IMR-90 (cell line): Measurements from ENCODE around the gene RPS27L. TPM values are rescaled to one million over a fixed set of nuclear protein-coding genes. Genes with fewer than 3 reads are reported as not detected.
A peak's percentile ranks its signal among the peaks of the same experiment; 100 is the strongest.

ENCODE experiments used
- ATAC-seq: fragments of 200-7000 bp; cut with Tn5 transposase; 2 replicates; pipeline ENCODE4 v1.9.1; 2020; ENCODE audit warnings: low read depth, mild to moderate bottlenecking, moderate library complexity
- BruUV-seq: library from RNA; stranded (reverse); fragments of 400-500 nt; replicated peaks from 2 replicates; lab custom pipeline; 2021; lab: Mats Ljungman, UMichigan
- CTCF ChIA-PET: fragments of 300-600 bp; formaldehyde crosslinking; extraction: SDS; loops from one replicate; lab custom pipeline; 2021; ENCODE audit warnings: antibody characterized with exemption; lab: Yijun Ruan, JAX
- POLR2A ChIA-PET: fragments of 300-600 bp; sonication (Branson Sonifier 250); formaldehyde crosslinking; loops from one replicate; lab custom pipeline; 2022; ENCODE audit warnings: antibody characterized with exemption; ENCODE audit not compliant: unreplicated experiment; lab: Charles Lee
- DNase-seq: peaks from one replicate; pipeline ENCODE4 v3.0.0; 2013
- H2AFZ ChIP-seq: replicated peaks from 2 replicates; pipeline ENCODE3; 2013; ENCODE audit warnings: low read length, mild to moderate bottlenecking; ENCODE audit not compliant: poor library complexity
- H2AK5ac ChIP-seq: 2 replicates; pipeline ENCODE4 v1.6.1; 2013; ENCODE audit warnings: low read depth, low read length, inconsistent platforms
- H2AK9ac ChIP-seq: replicated peaks from 2 replicates; pipeline ENCODE3; 2013; ENCODE audit warnings: mild to moderate bottlenecking, low read depth, low read length, moderate library complexity; ENCODE audit not compliant: poor library complexity
- H2BK120ac ChIP-seq: 2 replicates; pipeline ENCODE4 v1.6.1; 2013; ENCODE audit warnings: low read depth, low read length, inconsistent platforms
- H2BK15ac ChIP-seq: 3 replicates; pipeline ENCODE4 v1.6.1; 2013; ENCODE audit warnings: low read depth, low read length, inconsistent platforms
- H2BK20ac ChIP-seq: 2 replicates; pipeline ENCODE4 v1.6.1; 2013; ENCODE audit warnings: low read depth, mild to moderate bottlenecking, inconsistent platforms, low read length, moderate library complexity
- H2BK5ac ChIP-seq: 2 replicates; pipeline ENCODE4 v1.6.1; 2013; ENCODE audit warnings: mild to moderate bottlenecking, low read depth, low read length, inconsistent platforms; ENCODE audit not compliant: poor library complexity, severe bottlenecking
- H3K14ac ChIP-seq: replicated peaks from 2 replicates; pipeline ENCODE4 v1.6.1; 2013; ENCODE audit warnings: low read depth, low read length, inconsistent platforms
- H3K18ac ChIP-seq: 2 replicates; pipeline ENCODE4 v1.6.1; 2013; ENCODE audit warnings: low read depth, low read length, control low read depth
- H3K23ac ChIP-seq: 2 replicates; pipeline ENCODE4 v1.6.1; 2013; ENCODE audit warnings: low read depth, low read length, inconsistent platforms
- H3K27ac ChIP-seq: 2 replicates; pipeline ENCODE4 v1.5.1; 2013; ENCODE audit warnings: mild to moderate bottlenecking, control low read depth, low read length; ENCODE audit not compliant: insufficient read depth
- H3K27me3 ChIP-seq: 2 replicates; pipeline ENCODE4 v1.6.1; 2013; ENCODE audit warnings: low read length; ENCODE audit not compliant: control insufficient read depth, insufficient read depth
- H3K36me3 ChIP-seq: 2 replicates; pipeline ENCODE4 v1.6.1; 2013; ENCODE audit warnings: low read length, mixed read lengths; ENCODE audit not compliant: control insufficient read depth, insufficient read depth
- H3K4ac ChIP-seq: 2 replicates; pipeline ENCODE4 v1.6.1; 2013; ENCODE audit warnings: low read depth, low read length, inconsistent platforms
- H3K4me1 ChIP-seq: 2 replicates; pipeline ENCODE4 v1.6.1; 2013; ENCODE audit warnings: low read length, mixed read lengths; ENCODE audit not compliant: control insufficient read depth, insufficient read depth
- H3K4me2 ChIP-seq: 2 replicates; pipeline ENCODE4 v1.6.1; 2013; ENCODE audit warnings: low read depth, mild to moderate bottlenecking, control low read depth, low read length, moderate library complexity
- H3K4me3 ChIP-seq: 2 replicates; pipeline ENCODE4 v1.5.1; 2013; ENCODE audit warnings: low read depth, mild to moderate bottlenecking, control low read depth, low read length, moderate library complexity; ENCODE audit not compliant: insufficient read depth
- H3K56ac ChIP-seq: 2 replicates; pipeline ENCODE4 v1.6.1; 2013; ENCODE audit warnings: low read length, inconsistent platforms; ENCODE audit not compliant: insufficient read depth; ENCODE audit errors: extremely low read depth
- H3K79me1 ChIP-seq, 2 experiments: 2 replicates each; pipeline ENCODE4 v1.6.1; 2013; ENCODE audit warnings: low read length in 2 of 2, inconsistent platforms in 1 of 2, low read depth in 1 of 2
- H3K9ac ChIP-seq: 2 replicates; pipeline ENCODE4 v1.6.1; 2013; ENCODE audit warnings: low read depth, low read length, control low read depth
- H3K9me1 ChIP-seq: 2 replicates; pipeline ENCODE4 v1.6.1; 2013; ENCODE audit warnings: low read length, inconsistent platforms; ENCODE audit not compliant: insufficient read depth
- H3K9me3 ChIP-seq: 2 replicates; pipeline ENCODE4 v1.6.1; 2013; ENCODE audit warnings: low read length; ENCODE audit not compliant: control insufficient read depth, insufficient read depth
- H4K20me1 ChIP-seq: 2 replicates; pipeline ENCODE4 v1.6.1; 2013; ENCODE audit warnings: low read length, inconsistent platforms; ENCODE audit not compliant: insufficient read depth
- H4K5ac ChIP-seq: 2 replicates; pipeline ENCODE4 v1.6.1; 2013; ENCODE audit warnings: mild to moderate bottlenecking, low read depth, low read length, control low read depth
- H4K8ac ChIP-seq, 2 experiments: 2 replicates each; pipeline ENCODE4 v1.6.1; 2013; ENCODE audit warnings: low read depth in 2 of 2, low read length in 2 of 2, control low read depth in 1 of 2, inconsistent platforms in 1 of 2
- H4K91ac ChIP-seq: 2 replicates; pipeline ENCODE4 v1.6.1; 2013; ENCODE audit warnings: low read depth, low read length, inconsistent platforms; ENCODE audit not compliant: insufficient read depth
- ELK1 ChIP-seq: fragments of 150-350 bp; IDR thresholded peaks from 2 replicates; pipeline ENCODE4 v1.6.1; 2016; ENCODE audit warnings: low read depth, mild to moderate bottlenecking, low read length, moderate library complexity, borderline replicate concordance
- FOS ChIP-seq: fragments of 150-350 bp; IDR thresholded peaks from 2 replicates; pipeline ENCODE4 v1.6.1; 2016; ENCODE audit warnings: low read depth, low read length
- MXI1 ChIP-seq: IDR thresholded peaks from 2 replicates; pipeline ENCODE4 v1.6.1; 2012; ENCODE audit warnings: low read depth, mild to moderate bottlenecking, low read length, moderate library complexity, borderline replicate concordance
- NFE2L2 ChIP-seq: fragments of 150-350 bp; IDR thresholded peaks from 2 replicates; pipeline ENCODE4 v1.6.1; 2016; ENCODE audit warnings: low read depth, mild to moderate bottlenecking, low read length
- RFX5 ChIP-seq: IDR thresholded peaks from 2 replicates; pipeline ENCODE4 v1.8.0; 2012; ENCODE audit warnings: low read depth, mild to moderate bottlenecking, low read length, moderate library complexity
- SMC3 ChIP-seq: fragments of 150-350 bp; IDR thresholded peaks from 2 replicates; pipeline ENCODE4 v1.6.1; 2016; ENCODE audit warnings: low read depth, mild to moderate bottlenecking, antibody characterized with exemption, low read length, moderate library complexity
- WGBS, 2 experiments: methylation state at CpG; one replicate each; pipeline versions ENCODE4 v1.1.5 to v1.1.7; 2013; ENCODE audit warnings: missing lambda C conversion rate in 2 of 2; ENCODE audit not compliant: insufficient read length in 1 of 2; ENCODE audit errors: extremely low coverage in 2 of 2; 5-methylcytosine and 5-hydroxymethylcytosine counted together
- dilution Hi-C: fragments of 300-500 bp; cut with HindIII; formaldehyde crosslinking; loops from one replicate; pipeline ENCODE4 v1.14.3; 2018; ENCODE audit warnings: low sequenced_read_pairs; ENCODE audit not compliant: unreplicated experiment
- in situ Hi-C: fragments of 300-500 bp; cut with MboI; formaldehyde crosslinking; loops from 3 replicates; pipeline ENCODE4 v1.14.3; 2019; ENCODE audit warnings: low sequenced_read_pairs, inconsistent platforms, mixed read lengths
- intact Hi-C: fragments of 100-400 bp; cut with micrococcal nuclease; formaldehyde crosslinking; loops from 2 replicates; pipeline ENCODE4 v1.10.0; 2022
- polyA plus RNA-seq, 3 experiments: library from polyadenylated mRNA; depleted of rRNA; stranded (reverse); fragments of >200 nt; gene quantifications; 2 replicates each; pipeline ENCODE4 v1.2.3, GENCODE V29; 2012; ENCODE audit warnings: low replicate concordance in 1 of 3
- total RNA-seq: library from RNA; depleted of rRNA; stranded (reverse); fragments of >200 nt; gene quantifications from 2 replicates; pipeline ENCODE4 v1.2.3, GENCODE V29; 2012

RPS27L gene
- total and polyA plus RNA-seq, 2 of the 4 experiments (the other 2 are of a cell fraction) = 53.1 to 302 TPM

DNA sequence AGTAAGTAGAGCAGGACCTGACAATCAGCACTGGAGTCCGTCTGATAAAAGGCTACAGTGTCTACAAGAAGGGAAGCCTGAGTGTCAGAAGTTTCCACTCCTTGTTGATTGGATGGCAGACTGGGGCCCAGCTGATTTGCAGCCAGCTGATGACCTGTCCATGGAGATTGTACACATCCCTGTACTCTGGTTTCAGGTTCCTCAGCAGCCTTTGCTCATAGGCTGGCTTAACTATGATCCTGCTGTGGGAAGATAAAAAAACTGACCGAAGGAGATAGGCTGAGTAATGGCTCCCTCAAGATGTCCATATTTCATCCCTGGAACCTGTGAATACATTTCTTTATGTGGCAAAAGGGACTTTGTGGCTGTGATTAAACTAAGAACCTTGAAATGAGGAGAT lies 47.4 kb downstream of the RPS27L start (continued):
- TF ChIP-seq ELK1 (no peak), MXI1 (no peak)

GRCh38 chr15:63109498-63109897 lies 47.8 kb downstream of the RPS27L start:
- Histone ChIP-seq H3K4me1 (peaks cover 17% of the 10 kb centered on the region), H2AK5ac (peak overlapping the region; percentile 84; the same call in 1 of the 2 replicates), H2BK120ac (peak overlapping the region; percentile 96), H3K9me1 (peaks cover 13% of the 10 kb centered on the region), H3K23ac (peak overlapping the region; percentile 18; the same call in 1 of the 2 replicates), H2AK9ac (no peak overlapping the region), H4K91ac (peak overlapping the region; percentile 91), H4K5ac (peak overlapping the region; percentile 49; the same call in 1 of the 2 replicates), H3K27me3 (no peaks in the 10 kb centered on the region), H3K56ac (no peak overlapping the region), H2AFZ (no peak overlapping the region), H3K27ac (no peak overlapping the region), H2BK15ac (peak overlapping the region; percentile 85), H2BK20ac (peak overlapping the region; percentile 69), H3K4me2 (no peak overlapping the region), H3K79me1 (peaks cover 0 to 7% of the 10 kb centered on the region in 2 experiments; a peak in 2 of 4 replicates), H4K8ac (peak overlapping the region in 1 of 2 experiments; percentile 75; a peak in 3 of 4 replicates), H2BK5ac (peak overlapping the region; percentile 8), H3K4ac (peak overlapping the region; percentile 51), H3K4me3 (no peak overlapping the region), H3K9ac (no peak overlapping the region), H3K9me3 (peaks cover 6% of the 10 kb centered on the region), H3K36me3 (no peaks in the 10 kb centered on the region), H4K20me1 (no peaks in the 10 kb centered on the region), H3K18ac (peak overlapping the region; percentile 73; the same call in 1 of the 2 replicates), H3K14ac (peak overlapping the region; percentile 87)
- ChIA-PET POLR2A (interaction anchor here (0.6 kb wide), 1 partner anchor 40 kb away, joined by 3 read pairs; no protein-coding TSS in a partner anchor), CTCF (interaction anchor here (0.6 to 1.2 kb wide), 2 partner anchors 15 to 331 kb away, joined by 3 to 7 read pairs; no protein-coding TSS in a partner anchor)
- TF ChIP-seq SMC3 = no peak
- TF ChIP-seq RFX5 = no peak
- TF ChIP-seq NFE2L2 = no peak
- TF ChIP-seq FOS = no peak
- dilution Hi-C loops = no loop called here
- DNase-seq (no peak), ATAC-seq (no peak)
- 100% methylated on average over 1 of the region's 2 CpGs; no CpG with 5 or more reads in 1 of the 2 experiments for WGBS, 2 experiments
- BruUV-seq = no TSS peak
- in situ Hi-C loops = no loop called here
- intact Hi-C loops = no loop called here
